ENCODE results near the gene ENTHD1. TPM values are rescaled to one million over a fixed set of nuclear protein-coding genes. Genes with fewer than 3 reads are reported as not detected.

ENTHD1 gene
- total RNA-seq, 1 experiment from 2014 or later, result not detected

DNA sequence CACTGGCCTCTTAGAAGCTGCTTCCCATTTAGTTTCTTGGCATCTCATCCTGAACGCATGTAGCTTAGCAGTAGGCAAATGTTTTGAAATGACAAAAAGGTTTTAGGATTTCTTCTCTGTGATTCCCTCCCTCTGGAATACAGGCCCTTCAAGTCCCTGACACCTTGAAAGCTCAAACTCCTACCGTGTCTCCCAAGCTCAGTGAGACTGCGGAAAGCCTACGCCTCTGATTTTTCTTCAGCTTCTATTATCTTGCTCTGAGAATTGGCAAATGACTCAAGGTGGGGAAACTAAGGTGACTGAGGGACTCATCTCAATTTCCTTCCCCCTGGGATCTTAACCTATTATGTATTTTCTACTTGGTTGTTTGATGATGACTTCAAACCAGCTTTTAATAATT, 130.3 kb downstream of the ENTHD1 start:
- BruUV-seq (replicated peaks), result no TSS peak
- TF ChIP-seq, protein P1, sequence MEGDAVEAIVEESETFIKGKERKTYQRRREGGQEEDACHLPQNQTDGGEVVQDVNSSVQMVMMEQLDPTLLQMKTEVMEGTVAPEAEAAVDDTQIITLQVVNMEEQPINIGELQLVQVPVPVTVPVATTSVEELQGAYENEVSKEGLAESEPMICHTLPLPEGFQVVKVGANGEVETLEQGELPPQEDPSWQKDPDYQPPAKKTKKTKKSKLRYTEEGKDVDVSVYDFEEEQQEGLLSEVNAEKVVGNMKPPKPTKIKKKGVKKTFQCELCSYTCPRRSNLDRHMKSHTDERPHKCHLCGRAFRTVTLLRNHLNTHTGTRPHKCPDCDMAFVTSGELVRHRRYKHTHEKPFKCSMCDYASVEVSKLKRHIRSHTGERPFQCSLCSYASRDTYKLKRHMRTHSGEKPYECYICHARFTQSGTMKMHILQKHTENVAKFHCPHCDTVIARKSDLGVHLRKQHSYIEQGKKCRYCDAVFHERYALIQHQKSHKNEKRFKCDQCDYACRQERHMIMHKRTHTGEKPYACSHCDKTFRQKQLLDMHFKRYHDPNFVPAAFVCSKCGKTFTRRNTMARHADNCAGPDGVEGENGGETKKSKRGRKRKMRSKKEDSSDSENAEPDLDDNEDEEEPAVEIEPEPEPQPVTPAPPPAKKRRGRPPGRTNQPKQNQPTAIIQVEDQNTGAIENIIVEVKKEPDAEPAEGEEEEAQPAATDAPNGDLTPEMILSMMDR (IDR thresholded peaks at IDR 0.05; ENCODE audit: unreplicated experiment), result no peak
- Mint-ChIP-seq H3K4me1 (ENCODE audit: low read depth, unreplicated experiment) (no peaks in the 10 kb centered on the region), H3K27me3 (ENCODE audit: unreplicated experiment) (peaks cover 82% of the 10 kb centered on the region), H3K9me3 (ENCODE audit: low read depth, unreplicated experiment) (no peaks in the 10 kb centered on the region), H3K4me3 (ENCODE audit: low read depth, unreplicated experiment) (no peak overlapping the region), H3K36me3 (ENCODE audit: insufficient read depth, unreplicated experiment) (no peaks in the 10 kb centered on the region), H3K27ac (ENCODE audit: unreplicated experiment) (no peak overlapping the region)
- CTCF ChIA-PET, result no interaction called here
- DNase-seq, result no peak
- intact Hi-C loops (cut with micrococcal nuclease; ENCODE audit: unreplicated experiment), result no loop called here

DNA sequence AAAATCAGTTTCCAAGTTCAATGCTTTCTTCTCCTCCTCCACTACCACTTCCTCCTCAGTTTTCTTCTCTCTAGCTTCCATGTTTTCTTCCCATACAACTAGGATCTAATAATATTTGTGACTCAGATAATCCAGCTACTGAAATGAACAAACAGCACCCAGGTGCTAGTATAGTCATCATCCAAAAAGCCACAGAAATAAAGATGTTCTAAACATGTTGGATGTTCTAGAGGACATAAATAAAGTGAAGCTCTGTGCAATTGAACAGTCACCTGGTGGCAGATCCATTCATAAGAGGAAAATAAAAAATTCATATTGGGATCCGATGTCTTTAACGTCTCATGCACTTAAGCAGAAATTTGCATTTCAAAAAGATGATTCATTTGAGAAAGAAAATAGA, 142.8 kb downstream of the ENTHD1 start:
- Mint-ChIP-seq H3K9me3 (ENCODE audit: low read depth, unreplicated experiment) (no peaks in the 10 kb centered on the region), H3K27me3 (ENCODE audit: unreplicated experiment) (peaks cover 67% of the 10 kb centered on the region), H3K4me1 (ENCODE audit: low read depth, unreplicated experiment) (no peaks in the 10 kb centered on the region), H3K4me3 (ENCODE audit: low read depth, unreplicated experiment) (no peak overlapping the region), H3K36me3 (ENCODE audit: insufficient read depth, unreplicated experiment) (no peaks in the 10 kb centered on the region), H3K27ac (ENCODE audit: unreplicated experiment) (no peak overlapping the region)
- intact Hi-C loops (cut with micrococcal nuclease; ENCODE audit: unreplicated experiment), result no loop called here
- TF ChIP-seq, protein P1 (IDR thresholded peaks at IDR 0.05; ENCODE audit: unreplicated experiment), result no peak
- DNase-seq, result no peak
- CTCF ChIA-PET, result no interaction called here
- BruUV-seq (replicated peaks), result no TSS peak

DNA sequence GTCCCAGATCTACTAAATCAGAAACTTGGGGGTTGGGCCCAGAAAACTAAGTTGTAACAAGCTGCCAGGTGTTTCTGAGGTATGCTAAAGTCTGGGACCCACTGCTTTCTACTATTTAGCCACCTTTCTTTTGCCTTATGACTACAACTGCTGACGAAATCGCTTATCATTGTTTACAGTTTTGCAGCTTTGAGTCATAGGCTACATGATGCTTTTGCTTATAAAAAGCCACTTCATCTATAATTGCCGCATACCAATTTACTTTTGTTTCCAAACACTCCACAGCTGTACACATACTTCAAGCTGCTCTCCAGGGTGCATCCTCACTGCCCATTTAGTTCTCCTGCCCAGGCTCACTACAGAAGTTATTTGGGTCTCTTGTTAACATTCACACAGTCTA, 144.7 kb downstream of the ENTHD1 start:
- Mint-ChIP-seq H3K27me3 (ENCODE audit: unreplicated experiment) (peaks cover 67% of the 10 kb centered on the region), H3K4me3 (ENCODE audit: low read depth, unreplicated experiment) (no peak overlapping the region), H3K9me3 (ENCODE audit: low read depth, unreplicated experiment) (no peaks in the 10 kb centered on the region), H3K36me3 (ENCODE audit: insufficient read depth, unreplicated experiment) (no peaks in the 10 kb centered on the region), H3K4me1 (ENCODE audit: low read depth, unreplicated experiment) (no peaks in the 10 kb centered on the region), H3K27ac (ENCODE audit: unreplicated experiment) (no peak overlapping the region)
- intact Hi-C loops (cut with micrococcal nuclease; ENCODE audit: unreplicated experiment), result no loop called here
- CTCF ChIA-PET, result interaction anchor here (0.5 kb wide), 1 partner anchor 17 kb away, joined by 4 read pairs; no protein-coding TSS in a partner anchor
- TF ChIP-seq, protein P1 (IDR thresholded peaks at IDR 0.05; ENCODE audit: unreplicated experiment), result no peak
- BruUV-seq (replicated peaks), result no TSS peak
- DNase-seq, result no peak

DNA sequence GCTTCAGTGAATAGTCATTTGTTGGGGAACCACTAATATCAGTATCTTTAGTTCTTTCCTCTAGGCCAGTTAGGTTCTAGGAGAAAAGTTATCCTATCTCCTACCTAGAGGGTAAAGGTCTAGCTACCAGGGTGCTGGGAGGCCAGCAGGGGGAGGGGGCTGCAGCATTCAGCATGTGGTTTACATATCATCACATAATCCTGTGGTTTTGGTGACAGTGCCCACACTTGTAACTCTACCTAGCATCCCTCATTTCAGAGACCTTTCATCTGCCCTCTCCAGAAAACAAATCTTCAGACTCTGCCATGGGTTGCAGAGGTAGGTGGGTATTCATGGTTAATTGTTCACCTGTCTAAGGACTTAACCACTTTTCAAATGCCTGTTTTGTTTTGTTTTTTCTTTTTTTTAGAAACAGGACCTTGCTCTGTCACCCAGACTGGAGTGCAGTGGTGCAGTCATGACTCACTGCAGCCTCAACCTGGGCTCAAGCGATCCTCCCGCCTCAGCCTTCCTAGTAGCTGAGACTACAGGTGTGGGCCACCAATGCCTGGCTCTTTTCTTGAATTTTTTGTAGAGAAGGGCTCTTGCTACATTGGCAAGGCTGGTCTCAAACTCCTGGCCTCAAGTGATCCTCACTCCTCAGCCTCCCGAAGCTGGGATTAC, 146.8 kb downstream of the ENTHD1 start:
- Mint-ChIP-seq H3K9me3 (ENCODE audit: low read depth, unreplicated experiment) (no peaks in the 10 kb centered on the region), H3K4me1 (ENCODE audit: low read depth, unreplicated experiment) (no peaks in the 10 kb centered on the region), H3K27ac (ENCODE audit: unreplicated experiment) (no peak overlapping the region), H3K4me3 (ENCODE audit: low read depth, unreplicated experiment) (no peak overlapping the region), H3K27me3 (ENCODE audit: unreplicated experiment) (peaks cover 69% of the 10 kb centered on the region), H3K36me3 (ENCODE audit: insufficient read depth, unreplicated experiment) (no peaks in the 10 kb centered on the region)
- CTCF ChIA-PET, result no interaction called here
- TF ChIP-seq, protein P1 (IDR thresholded peaks at IDR 0.05; ENCODE audit: unreplicated experiment), result no peak
- BruUV-seq (replicated peaks), result no TSS peak
- intact Hi-C loops (cut with micrococcal nuclease; ENCODE audit: unreplicated experiment), result no loop called here
- DNase-seq, result no peak

Data from Calu3 (cell line).